Myocyte (in vitro differentiated cells): ENCODE results near the gene BTC. TPM values are rescaled to one million over a fixed set of nuclear protein-coding genes. Genes with fewer than 3 reads are reported as not detected.
"Not testable (repeated sequence)": the region's sequence is repeated elsewhere in the genome, so short reads cannot be mapped to it uniquely, and the experiment has no call there.

Experiments
- DNase-seq: peaks from one replicate; pipeline ENCODE4 v3.0.0-alpha.2; 2012; ENCODE audit warnings: low read depth
- polyA plus RNA-seq: library from polyadenylated mRNA; unstranded; fragments of >200 nt; gene quantifications from one replicate; pipeline ENCODE4 v1.2.1, GENCODE V29; 2012; ENCODE audit warnings: missing spikeins
- total RNA-seq: library from RNA; depleted of rRNA; stranded (reverse); fragments of >200 nt; gene quantifications from 2 replicates; pipeline ENCODE4 v1.2.3, GENCODE V29; 2014

The BTC gene, protein sequence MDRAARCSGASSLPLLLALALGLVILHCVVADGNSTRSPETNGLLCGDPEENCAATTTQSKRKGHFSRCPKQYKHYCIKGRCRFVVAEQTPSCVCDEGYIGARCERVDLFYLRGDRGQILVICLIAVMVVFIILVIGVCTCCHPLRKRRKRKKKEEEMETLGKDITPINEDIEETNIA
- 0.16 and 0.21 TPM in 2 replicates for total RNA-seq
- polyA plus RNA-seq = 0.04 TPM

DNA sequence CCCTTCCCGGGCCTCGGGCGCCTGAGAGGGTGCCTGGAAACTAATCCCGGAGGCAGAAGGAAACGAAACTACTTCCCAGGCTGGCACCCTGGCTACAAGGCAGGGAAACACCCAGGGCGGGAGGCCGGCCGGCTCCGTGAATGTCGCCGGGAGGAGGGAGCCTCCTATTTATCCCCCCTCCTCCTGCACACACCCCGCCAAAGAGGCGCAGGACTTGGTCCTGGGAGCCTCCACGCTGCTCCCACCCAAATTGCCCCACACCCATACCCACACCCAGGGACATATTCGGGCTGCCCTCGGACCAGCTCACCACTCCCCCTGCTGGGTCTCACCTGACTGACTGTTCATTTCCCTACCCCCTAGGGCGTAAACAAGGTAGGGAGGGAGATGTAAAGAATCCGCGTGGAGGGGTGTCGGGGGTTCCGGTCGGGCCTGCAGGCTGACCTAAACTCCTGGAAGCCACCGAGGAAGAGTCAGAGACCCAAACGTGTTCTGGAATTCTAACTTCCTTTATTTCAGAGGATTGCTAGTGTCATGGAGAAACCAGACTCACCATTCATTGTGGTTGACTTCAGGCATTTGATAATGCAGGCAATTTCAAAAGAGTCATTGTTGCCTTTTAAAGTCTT, at the start of gene BTC:
TSS of gene BTC (minus strand) at position 142 of the 629 bp plus-strand sequence. CDS start 198 bp downstream, outside the sequence.
- DNase-seq = peak; percentile 42

DNA sequence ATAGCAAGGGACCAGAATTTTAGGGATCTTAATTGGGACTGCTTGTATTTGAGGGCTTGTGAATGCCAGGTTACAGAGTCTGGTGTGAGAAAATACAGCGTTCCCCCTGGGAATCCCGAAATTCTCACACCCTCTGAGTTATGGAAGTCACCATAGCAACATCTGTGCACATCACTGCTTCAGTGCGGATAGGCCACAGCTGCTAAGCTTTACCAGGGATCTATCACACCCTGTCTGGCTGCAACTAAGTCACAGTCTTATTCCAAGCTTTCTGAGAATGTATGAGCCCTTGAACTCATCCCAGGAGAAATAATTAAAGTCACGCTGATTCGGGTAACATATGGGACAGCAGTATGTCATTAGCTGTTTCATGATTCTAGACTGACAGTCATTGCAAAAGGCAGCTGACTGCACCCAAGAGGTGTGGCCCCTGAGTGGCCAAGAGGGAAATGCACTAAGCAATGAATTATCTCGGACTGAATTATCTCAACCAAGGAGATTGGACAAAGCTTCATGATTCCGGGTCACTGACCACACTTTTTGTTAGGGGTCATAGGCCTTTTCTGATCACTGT, 46.7 kb upstream of the BTC start:
- peak; percentile 19 for DNase-seq

DNA sequence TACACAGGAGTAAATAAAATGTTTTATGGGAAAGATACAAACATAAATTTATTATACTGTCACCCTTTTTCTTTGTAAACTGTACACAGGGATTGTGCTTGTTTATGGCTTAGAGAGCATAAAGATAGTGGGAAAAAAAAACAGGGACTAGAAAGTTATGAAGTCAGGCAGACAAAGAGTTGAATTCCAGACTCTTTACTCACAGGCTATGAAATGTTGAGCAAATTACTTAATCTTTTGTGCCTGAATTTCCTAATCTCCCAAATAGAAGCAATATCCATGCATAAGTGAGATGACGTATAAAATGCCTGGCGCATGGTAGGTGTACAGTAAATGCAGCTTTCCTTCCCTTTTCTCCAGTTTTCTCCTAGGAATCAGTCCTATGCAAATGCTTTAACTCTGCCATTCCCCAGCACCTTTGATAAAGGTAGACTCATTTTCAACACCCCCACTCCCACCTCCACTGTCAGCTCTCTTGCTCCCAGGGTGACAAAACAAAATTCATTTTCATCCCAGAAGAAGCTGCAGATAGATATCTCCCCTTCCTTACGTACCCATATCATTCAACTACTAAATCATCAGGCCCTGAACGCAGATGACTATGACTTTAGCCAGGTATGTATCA, 44.5 kb upstream of the BTC start:
- DNase-seq = peak; percentile 9

DNA sequence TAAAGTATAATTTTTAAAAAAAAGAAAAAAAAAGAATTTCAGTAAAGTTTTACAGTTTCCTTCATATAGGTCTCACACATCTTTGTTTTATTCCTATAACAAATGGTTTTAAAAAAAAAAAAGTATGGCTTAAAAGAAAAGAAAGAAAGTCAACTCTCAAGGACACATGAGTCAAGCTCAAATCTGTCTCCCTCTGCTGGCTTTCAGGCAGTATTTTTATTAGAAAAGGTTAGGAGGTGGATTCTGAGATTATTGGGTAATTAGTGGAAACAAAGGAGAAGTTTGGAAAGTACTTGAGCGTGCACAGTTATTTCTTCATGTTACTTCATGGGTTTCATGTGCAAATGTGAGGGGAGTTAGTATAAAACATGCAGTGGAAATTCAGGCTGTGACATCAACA, 36.6 kb upstream of the BTC start:
- DNase-seq = no peak

DNA sequence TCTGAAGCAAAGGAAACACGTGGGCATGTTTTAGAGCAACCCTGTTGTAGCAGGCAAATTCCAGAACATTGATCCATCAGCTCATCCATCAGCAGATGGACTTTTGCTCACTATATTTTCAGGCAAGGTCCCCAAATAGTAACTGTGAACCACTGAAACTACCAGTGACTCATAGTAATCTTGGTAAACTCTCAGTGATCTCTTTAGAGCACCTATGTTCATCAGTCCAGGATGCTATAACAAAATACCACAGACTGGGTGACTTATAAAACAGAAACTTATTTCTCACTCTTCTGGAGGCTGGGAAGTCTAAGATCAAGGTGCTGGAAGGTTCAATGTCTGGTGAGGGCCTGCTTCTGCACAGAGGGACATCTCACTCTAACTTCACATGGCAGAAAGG, 28.9 kb upstream of the BTC start:
- no peak for DNase-seq

DNA sequence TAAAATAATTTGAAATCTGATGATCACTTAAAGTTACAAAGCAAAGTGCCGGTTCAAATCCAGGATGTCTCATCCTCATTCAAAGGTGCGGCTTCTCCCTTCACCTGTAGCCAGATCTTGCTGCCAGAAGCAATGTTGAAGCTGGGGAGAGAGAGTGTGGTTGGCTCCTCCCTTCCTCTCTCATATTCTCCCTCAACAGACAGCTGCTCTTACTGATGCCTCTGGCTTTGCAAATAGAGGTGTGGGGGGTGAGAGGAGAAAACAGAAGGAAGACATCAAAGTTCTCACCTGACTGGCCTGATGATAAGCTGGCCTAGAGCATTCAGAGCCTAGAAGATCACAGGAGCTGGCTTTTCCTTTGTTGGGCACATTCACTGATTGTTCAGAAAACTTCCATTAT, 28.3 kb upstream of the BTC start:
- no peak for DNase-seq

DNA sequence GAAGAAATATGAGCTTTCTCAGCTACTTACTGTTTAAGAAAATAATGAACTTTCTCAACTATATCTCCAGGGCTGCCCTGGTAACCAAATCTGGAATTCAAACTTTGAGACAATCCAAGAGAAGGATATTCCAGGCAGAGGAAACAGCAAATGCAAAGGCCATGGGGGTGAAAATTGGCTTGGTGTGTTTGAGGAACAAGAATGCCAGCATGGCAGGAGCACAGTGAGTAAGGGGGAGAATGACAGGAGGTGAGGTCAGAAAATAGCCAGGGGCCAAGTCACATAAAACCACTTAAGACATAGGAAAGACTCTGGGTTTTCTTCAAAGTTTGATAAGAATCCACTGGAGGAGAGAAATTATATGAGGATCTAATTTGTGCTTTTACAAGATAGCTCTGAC, 27.2 kb upstream of the BTC start:
- no peak for DNase-seq

DNA sequence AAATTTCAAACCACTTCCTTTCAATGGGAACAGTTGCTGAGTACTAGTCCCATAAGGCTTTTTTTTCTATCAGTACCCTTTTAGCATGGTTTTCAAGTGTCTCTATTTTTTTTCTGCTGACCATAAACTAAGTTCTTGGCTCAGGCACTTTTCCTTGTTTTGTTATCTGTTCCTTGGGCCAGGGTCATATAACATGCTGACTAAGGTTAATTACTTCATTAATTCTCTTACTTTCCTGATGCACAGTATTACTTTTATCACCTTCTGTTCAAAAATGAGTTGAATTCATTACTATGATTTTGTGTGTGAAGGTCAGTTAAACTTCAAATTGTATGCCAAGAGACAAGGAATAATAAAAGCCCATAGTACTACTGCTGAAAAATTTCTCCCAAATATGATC, 19.7 kb upstream of the BTC start:
- no peak for DNase-seq

DNA sequence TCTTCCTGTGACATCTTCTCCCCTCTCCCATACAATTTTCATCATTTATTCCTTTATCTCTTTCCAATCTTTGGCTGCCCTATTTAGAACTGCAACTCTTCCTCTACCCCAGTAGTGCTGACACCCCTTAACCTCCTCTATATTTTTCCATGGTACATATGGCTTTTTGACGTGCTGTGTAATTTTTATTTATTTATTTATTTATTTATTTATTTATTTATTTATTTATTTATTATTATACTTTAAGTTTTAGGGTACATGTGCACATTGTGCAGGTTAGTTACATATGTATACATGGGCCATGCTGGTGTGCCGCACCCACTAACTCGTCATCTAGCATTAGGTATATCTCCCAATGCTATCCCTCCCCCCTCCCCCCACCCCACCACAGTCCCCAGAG, 17.7 kb upstream of the BTC start:
- DNase-seq = not testable (repeated sequence)

DNA sequence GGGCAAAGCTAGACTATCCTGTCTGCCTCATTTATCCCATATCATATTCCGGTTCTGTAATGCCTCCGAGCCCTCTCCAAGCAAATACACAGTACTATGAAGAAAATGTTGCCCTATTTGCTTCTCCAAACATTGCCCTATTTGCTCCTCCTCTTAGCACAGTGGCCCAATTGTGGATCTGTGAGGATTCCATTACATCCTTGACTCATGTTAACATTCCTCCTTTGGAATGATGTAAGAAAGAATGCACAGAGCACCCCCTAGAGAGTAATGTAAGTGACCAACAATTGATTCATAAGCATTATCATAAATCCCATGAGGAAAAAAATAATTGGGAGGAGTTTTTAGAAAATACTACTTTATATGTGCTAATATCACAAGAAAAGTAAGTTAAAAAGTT, 11.3 kb upstream of the BTC start:
- peak; percentile 22 for DNase-seq

DNA sequence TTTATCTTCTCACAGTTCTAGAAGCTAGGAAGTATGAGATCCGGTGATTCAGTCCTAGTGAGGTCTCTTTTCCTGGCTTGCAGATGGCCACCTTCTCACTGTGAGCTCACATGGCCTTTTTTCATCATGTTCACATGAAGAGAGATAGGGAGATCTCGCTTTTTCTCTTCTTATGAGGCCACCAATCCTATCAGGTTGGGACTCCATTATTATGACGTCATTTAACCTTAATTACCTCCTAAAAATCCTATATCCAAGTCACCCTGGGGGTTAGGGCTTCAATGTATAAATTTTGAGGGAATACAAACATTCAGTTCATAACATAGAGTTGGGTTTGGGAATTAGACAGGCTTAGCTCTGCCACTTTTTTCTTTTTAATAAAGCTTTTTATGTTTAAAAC, 6.0 kb upstream of the BTC start:
- DNase-seq = no peak

DNA sequence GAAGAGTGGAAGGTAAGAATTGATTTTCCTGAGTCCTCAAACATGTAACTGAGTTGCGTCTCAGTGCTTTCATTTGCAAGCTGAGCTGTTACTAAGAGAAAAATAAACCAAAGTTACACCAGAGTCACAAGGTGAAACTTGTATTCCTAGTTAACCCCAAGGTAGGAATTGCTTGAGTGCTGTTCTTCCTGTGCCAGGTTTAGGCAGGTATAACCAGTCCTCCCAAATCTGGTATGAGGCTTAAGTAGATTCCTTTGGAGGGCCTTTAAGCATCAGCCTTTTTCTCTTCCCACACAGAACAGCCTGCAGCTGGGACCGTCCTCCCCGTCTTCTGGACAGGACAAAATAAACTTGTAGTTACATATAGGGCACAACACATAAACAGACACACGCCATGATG, 2.3 kb upstream of the BTC start:
- DNase-seq = no peak

DNA sequence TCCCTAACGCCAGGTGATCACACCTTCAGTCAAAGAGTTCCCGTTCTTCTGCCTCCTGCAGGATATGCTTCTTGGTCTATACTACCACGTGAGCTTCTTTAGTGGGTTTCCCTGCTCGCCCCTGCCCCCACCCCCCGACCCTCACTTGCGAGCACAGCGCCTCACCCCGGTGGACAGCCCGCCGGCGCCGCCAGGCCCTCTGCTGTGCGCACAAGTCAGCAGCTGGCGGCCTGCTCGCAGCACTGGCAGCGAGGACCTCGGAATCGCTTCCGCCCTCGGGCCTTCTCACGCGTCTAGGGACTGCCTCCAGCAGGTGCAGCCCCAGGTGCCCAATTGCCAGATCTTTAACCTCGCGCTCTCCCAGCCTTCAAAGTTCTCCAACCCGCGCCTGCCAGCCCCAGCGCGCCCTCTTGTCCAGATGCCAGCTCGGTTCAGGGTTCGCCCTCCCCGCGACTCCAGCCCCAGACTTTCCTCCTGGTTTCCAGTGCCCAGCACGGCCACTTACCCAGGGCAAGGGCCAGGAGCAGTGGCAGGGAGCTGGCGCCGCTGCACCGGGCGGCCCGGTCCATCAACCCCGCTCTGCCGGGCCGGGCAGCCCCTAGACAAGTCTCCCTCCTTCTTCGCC, 454 bp downstream of the BTC start:
- DNase-seq = peak; percentile 59

DNA sequence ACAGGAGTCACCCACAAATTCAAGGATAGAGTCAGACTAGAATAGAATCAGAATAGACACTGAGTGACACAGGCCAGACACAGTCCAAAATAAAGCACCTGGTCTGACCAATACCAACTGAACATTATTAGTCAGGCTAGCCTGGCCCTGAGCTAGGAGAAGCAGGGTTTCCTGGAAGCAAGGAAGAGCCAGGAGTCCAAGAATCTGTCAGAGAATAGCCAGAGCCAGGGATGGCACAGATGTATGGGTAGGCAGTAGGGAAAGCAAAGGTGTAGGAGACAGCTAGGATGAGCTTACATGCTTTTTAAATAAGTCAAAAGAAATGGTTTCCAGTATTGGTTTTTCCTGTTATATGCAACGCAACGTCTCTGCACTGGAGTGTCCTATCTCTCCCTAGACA, 3.7 kb downstream of the BTC start:
- no peak for DNase-seq

DNA sequence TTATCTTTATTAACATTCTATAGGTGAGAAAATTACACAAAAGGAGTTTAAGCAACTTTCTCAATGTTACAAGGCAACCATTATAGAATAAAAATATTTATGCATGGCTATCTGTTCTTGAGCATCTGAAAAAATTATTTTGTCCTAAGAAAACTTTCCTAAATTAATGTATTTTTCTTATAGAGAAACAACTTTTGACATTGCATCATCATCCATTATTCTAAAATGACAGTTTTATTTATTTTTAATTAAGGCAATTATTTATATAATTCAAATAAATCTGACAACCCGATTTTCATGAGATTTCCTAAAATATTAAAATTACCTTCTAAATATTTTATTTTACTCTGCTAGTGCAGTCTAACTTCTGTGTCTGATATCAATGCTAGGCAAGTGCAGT, 4.8 kb downstream of the BTC start:
- DNase-seq = no peak

DNA sequence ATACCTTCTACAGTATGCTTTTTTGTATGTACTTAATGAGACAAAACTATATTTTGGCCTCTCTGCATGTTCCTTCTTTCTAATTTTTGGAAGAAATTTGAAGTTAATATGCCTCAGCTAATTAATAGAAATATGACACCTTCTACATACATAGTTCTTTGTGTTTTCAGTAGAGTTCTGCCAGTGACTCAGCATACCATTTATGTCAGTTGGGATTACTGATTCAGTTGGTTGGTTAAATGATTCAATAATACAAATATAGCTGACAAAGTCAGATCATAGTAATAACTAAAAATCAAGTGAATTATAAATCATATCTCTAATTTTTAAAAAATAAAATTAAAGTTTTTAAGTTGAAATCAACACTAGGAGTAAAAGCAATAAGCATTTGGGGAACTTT, 16.8 kb downstream of the BTC start:
- peak; percentile 12 for DNase-seq

DNA sequence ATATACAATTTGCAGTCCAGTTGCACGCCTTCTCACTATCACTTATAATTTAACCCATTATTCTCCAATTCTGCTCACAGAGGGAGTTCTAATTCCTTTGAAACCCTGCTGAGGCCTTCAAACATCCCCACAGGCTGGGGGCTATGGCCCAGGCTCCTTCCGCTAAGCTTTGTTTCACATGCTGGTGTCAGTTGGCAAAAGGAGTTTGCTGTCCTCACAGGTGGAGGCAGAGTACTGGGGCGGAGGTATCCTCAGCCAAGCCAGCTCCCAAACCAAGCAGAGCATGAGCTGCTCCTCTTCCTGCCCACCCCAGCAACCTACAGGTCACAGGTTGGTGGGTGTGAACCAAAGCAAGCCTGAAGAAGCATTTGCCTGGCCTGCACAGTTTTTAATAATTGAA, 21.5 kb downstream of the BTC start:
- DNase-seq = no peak

DNA sequence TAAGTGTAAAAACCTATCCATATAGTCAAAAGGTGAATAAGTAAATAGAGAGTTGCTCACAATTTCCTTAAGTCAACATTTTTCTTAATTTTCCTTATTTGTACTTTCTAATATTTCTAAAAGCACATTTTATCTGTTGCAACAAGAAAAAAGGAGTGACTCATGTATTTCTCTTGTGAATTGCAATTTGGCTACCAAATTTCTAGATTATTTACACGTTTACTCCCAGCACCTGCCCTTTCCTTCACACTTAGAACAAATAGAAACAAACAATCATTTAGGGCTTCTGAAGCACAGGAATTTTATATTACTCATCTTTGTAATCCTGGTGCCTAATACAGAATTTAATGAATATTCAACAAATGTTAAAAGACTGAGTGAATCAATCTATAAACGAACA, 22.2 kb downstream of the BTC start:
- peak; percentile 18 for DNase-seq

DNA sequence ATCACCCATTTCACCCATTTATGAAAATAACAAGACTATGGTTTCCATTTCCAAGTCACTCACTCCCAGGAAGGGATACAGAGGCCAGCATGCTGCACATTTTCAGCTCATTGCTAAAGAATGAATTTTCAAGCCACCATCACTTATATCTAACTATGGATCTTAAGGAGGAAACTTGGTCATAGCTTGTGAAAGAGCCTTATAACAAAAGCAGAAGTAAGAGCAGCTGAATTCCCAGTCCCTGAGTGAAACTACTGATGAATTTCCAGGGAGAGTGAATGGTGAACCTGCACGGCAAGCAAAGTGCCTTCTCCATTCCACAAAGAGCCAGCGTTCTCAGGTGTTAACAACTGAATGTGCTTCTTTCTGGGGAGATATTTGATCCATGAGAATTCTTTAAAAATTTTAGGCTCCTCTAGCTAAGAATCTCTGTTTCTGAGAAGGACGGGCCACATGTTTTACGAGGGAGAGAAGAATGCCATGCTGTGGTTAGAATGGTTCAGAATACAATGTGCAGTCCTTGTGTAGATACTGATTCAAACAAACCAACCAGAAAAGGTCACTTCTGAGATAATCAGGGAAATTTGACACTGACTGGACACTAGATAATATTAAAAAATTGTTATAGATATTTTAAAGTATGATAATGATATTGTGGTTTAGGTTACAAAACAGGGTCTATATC, 24.0 kb downstream of the BTC start:
- DNase-seq = peak; percentile 18

DNA sequence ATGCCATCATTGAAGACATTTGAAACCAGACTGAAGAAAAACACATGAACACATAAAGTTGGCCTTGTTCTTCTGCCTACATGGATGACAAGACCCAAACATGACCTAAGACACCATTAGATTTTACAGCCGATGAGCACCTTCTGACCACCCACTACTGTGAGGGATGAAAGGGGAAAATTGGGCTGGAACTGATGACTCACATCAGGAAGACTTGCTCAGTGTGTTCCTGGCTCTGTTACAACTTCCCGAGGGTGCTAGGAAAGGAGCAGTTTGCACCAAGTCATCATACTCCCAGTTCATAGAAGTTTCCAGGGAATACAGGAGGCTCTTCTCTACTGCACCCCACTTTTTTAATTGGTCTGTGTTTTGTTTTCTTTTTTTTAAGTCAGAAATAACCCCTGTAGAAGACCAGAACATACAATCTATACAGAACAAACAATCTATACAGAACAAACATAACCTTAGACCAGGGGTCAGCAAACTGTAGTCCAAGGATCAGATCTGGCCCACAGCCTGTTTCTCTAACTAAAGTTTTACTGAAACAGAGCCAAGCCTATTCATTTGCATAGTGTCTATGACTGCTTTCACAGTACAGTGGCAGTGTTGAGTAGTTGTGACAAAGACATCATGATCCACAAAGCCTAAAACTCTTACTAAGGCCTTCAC, 25.3 kb downstream of the BTC start:
- DNase-seq = peak; percentile 13

DNA sequence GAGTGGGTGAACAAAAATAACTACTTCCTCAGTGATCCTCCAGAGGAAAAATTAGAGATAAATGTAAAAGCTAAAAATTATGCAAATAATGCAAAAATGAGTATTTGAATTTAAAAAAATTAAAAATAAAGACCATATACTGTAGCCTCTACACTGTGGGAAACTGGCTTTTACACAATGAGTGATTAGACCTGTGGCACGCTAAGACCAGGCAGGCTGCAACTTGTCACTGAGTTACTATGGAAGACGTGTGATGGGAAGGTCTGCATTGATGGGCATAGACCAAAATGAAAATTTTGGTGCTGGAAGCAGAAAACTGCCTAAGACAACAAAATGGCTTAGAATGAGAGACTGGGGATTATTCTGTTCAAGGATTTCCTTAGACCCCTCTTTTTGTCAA, 30.2 kb downstream of the BTC start:
- no peak for DNase-seq
